HG03196 (cell line): Measurements from ENCODE around the gene GIT2.
A peak's percentile ranks its signal among the peaks of the same experiment; 100 is the strongest.
"Not testable (repeated sequence)": the region's sequence is repeated elsewhere in the genome, so short reads cannot be mapped to it uniquely, and the experiment has no call there.

ENCODE experiments used
- ATAC-seq: cut with Tn5 transposase; IDR thresholded peaks from one replicate; pipeline ENCODE4 v1.9.1; 2021; ENCODE audit not compliant: unreplicated experiment

Gene GIT2

GRCh38 chr12:109896188-109896587 lies 100.0 kb downstream of the GIT2 start:
- no peak for ATAC-seq

GRCh38 chr12:109894939-109895338 lies 101.2 kb downstream of the GIT2 start:
- ATAC-seq: no peak

- no peak for ATAC-seq
Measured at GRCh38 chr12:109893261-109893995, 102.7 kb downstream of the GIT2 start.

GRCh38 chr12:109892748-109893147 lies 103.4 kb downstream of the GIT2 start:
- ATAC-seq: peak; percentile 60

- no peak for ATAC-seq
Measured at GRCh38 chr12:109892165-109892715, 103.9 kb downstream of the GIT2 start.

- ATAC-seq: not testable (repeated sequence)
Measured at GRCh38 chr12:109891731-109892130, 104.4 kb downstream of the GIT2 start.

- ATAC-seq: no peak
Measured at GRCh38 chr12:109890620-109891170, 105.5 kb downstream of the GIT2 start.

GRCh38 chr12:109888179-109889020 lies 107.8 kb downstream of the GIT2 start:
- ATAC-seq: no peak

GRCh38 chr12:109885616-109886015 lies 110.6 kb downstream of the GIT2 start:
- ATAC-seq: no peak

GRCh38 chr12:109883461-109883860 lies 112.7 kb downstream of the GIT2 start:
- no peak for ATAC-seq

GRCh38 chr12:109881752-109882151 lies 114.4 kb downstream of the GIT2 start:
- no peak for ATAC-seq

GRCh38 chr12:109880938-109881337 lies 115.2 kb downstream of the GIT2 start:
- no peak for ATAC-seq

GRCh38 chr12:109880043-109880931 lies 115.9 kb downstream of the GIT2 start, which contains the start of gene GLTP:
TSS of gene GLTP (minus strand) at chr12:109880541. CDS start at chr12:109880374, 167 bp downstream.
- peak; percentile 86 for ATAC-seq
